GM21723 (cell line): ENCODE data around the gene CHL1.

Experiments used
- ATAC-seq: cut with Tn5 transposase; IDR thresholded peaks from one replicate; pipeline ENCODE4 v1.9.1; 2021; ENCODE audit warnings: mild to moderate bottlenecking, moderate library complexity; ENCODE audit not compliant: unreplicated experiment

Gene CHL1

DNA sequence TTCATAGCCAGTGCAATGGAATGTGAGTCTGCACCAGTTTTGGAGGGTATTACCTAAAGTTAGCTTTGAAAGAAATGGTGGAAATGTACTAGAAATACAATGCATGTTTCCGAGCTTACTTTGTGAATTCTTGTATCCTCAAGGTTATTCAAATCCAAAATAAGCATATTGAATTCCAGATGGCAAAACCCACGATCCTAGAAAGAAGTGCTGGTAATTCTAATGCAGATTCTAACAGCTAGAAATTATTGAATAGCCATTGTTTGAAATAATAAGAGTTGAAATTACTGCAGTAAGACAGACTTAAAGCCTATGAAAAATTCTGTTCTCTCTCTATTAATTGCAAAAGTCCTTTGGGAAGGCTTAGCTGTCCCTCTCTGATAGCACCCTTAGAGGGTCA lies 258.4 kb downstream of the CHL1 start:
- no peak for ATAC-seq

DNA sequence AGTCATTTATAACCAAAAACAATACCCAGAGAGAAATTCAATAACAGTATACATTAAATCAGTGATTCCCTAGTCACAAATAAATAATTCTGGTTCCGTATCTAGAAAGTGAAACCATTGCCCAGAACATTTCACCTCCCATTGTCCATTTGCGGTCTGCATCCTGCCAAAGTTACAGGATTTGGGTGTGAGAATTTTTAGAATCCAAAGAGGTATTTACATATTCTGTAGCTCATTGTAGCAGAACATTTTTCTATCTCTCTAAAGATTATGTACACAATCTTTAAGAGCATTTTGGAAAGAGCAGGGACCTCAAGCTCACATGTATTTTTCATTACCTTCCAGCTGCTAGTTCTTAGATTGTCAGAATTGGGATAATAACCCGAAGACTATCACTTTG lies 261.6 kb downstream of the CHL1 start:
- no peak for ATAC-seq

DNA sequence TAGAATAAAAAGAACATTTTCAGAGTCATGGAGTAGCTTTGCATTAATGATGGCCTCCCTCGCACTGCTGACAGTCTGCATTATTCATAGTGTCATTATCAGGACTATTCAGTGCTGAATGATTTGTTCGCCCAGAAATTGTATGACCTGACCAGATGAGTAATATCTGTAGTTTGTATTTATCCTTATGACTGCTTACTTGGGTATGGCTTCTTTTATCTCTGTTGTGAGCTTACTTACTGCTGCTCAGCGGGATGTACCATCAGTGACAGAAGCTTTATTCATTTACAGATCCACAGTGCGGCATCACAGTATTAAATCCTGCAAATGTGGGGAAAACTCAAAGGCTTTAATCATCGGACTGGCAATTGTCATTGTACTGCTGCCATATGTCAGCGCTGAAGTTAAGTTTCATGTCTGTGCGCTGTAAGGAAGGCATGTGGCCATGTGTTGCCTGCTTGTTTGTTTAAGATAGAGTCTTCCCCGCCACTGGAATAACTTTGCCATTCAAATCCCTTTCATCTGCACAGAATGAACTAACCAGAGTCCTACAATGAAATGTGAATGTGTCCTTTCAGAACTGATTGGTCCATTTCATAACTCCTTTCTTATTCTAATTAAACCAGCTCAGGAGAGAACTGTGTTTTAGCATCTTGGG lies 262.2 kb downstream of the CHL1 start:
- no peak for ATAC-seq
